Measurements from ENCODE around the gene SMAD3. TPM values are rescaled to one million over a fixed set of nuclear protein-coding genes. Genes with fewer than 3 reads are reported as not detected.
A peak's percentile ranks its signal among the peaks of the same experiment; 100 is the strongest.

Gene SMAD3
- total RNA-seq, 2 donors from 2014 or later: 30.6 to 45.4 TPM

- H3K27ac ChIP-seq: no peak overlapping the region
- H3K4me3 ChIP-seq: no peak overlapping the region
- intact Hi-C loops (cut with DNase I): no loop called here
- no peak for DNase-seq (ENCODE audit: low spot score)
- H3K27me3 ChIP-seq (replicated peaks; ENCODE audit: insufficient read depth): no peaks in the 10 kb centered on the region
- no peaks in the 10 kb centered on the region for H3K36me3 ChIP-seq
- TF ChIP-seq POLR2A (IDR thresholded peaks at IDR 0.05) (no peak), POLR2AphosphoS5 (IDR thresholded peaks at IDR 0.05) (no peak)
- TF ChIP-seq, protein P1, sequence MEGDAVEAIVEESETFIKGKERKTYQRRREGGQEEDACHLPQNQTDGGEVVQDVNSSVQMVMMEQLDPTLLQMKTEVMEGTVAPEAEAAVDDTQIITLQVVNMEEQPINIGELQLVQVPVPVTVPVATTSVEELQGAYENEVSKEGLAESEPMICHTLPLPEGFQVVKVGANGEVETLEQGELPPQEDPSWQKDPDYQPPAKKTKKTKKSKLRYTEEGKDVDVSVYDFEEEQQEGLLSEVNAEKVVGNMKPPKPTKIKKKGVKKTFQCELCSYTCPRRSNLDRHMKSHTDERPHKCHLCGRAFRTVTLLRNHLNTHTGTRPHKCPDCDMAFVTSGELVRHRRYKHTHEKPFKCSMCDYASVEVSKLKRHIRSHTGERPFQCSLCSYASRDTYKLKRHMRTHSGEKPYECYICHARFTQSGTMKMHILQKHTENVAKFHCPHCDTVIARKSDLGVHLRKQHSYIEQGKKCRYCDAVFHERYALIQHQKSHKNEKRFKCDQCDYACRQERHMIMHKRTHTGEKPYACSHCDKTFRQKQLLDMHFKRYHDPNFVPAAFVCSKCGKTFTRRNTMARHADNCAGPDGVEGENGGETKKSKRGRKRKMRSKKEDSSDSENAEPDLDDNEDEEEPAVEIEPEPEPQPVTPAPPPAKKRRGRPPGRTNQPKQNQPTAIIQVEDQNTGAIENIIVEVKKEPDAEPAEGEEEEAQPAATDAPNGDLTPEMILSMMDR (IDR thresholded peaks at IDR 0.05): no peak
- 86% methylated on average over 13 of the region's 13 CpGs for WGBS
- no peaks in the 10 kb centered on the region for H3K9me3 ChIP-seq
- H3K4me1 ChIP-seq (replicated peaks): peaks cover 7% of the 10 kb centered on the region
These were observed 10.9 kb downstream of the SMAD3 start for GRCh38 chr15:67076147-67076843.

DNA sequence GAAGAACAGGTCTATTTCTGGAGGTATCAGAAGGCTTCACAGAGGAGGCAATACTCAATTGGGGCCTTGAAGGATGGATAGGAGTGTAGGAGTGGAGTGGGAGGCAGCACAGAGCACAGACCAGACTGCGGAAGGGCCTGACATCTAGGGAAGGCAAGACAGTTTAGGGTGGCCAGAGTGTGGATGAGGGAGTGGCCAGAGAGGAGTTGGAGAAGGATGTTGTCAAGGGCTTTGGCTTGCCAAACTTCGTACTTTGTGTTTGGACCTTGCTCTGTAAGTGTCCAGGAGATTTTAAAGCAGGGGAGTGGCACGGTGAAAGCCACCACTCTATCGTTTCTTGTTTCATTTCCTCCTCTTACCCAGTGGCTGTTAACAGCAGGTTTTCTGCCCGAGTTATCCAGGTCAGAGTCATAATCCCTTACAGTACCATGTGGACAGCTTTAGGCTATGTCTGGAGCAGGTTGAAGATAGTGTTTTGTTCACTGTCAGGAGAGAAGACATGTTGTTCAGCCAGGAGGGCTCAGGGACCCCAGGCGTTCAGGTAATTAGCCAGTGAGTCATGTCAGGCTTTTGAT, 12.3 kb downstream of the SMAD3 start:
- Histone ChIP-seq H3K36me3 (no peaks in the 10 kb centered on the region), H3K27ac (no peak overlapping the region), H3K27me3 (replicated peaks; ENCODE audit: insufficient read depth) (no peaks in the 10 kb centered on the region), H3K4me1 (replicated peaks) (peaks cover 14% of the 10 kb centered on the region), H3K9me3 (no peaks in the 10 kb centered on the region), H3K4me3 (no peak overlapping the region)
- 63% methylated on average over 6 of the region's 6 CpGs for WGBS
- no peak for TF ChIP-seq POLR2AphosphoS5 (IDR thresholded peaks at IDR 0.05)
- TF ChIP-seq, protein P1 (IDR thresholded peaks at IDR 0.05): no peak
- intact Hi-C loops (cut with DNase I): no loop called here
- DNase-seq (ENCODE audit: low spot score): no peak

DNA sequence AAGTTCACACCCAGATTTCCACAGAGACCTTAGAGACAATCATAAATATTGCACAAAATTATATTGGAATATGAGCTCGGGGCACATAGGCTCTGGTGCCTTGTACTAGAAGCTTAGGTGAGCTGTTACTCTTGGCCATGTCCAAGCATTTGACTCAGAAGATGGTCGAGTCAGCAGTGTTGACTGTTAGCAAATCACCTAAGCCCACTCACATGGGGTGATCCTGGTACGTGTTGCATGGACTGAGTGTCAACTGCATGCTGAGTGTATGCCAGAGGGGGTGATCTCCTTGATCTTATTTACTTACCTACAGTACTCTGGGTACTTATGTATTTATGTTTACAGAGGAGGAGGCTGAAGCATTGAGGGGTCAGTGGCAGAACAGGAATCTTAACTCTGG, 14.0 kb downstream of the SMAD3 start:
- DNase-seq (ENCODE audit: low spot score): no peak
- Histone ChIP-seq H3K4me3 (no peak overlapping the region), H3K27me3 (replicated peaks; ENCODE audit: insufficient read depth) (no peaks in the 10 kb centered on the region), H3K9me3 (no peaks in the 10 kb centered on the region), H3K36me3 (no peaks in the 10 kb centered on the region), H3K4me1 (replicated peaks) (peaks cover 13% of the 10 kb centered on the region), H3K27ac (no peak overlapping the region)
- WGBS: 85% methylated on average over 3 of the region's 3 CpGs
- intact Hi-C loops (cut with DNase I): no loop called here
- TF ChIP-seq POLR2A (IDR thresholded peaks at IDR 0.05) (no peak), POLR2AphosphoS5 (IDR thresholded peaks at IDR 0.05) (no peak)
- TF ChIP-seq, protein P1 (IDR thresholded peaks at IDR 0.05): no peak

DNA sequence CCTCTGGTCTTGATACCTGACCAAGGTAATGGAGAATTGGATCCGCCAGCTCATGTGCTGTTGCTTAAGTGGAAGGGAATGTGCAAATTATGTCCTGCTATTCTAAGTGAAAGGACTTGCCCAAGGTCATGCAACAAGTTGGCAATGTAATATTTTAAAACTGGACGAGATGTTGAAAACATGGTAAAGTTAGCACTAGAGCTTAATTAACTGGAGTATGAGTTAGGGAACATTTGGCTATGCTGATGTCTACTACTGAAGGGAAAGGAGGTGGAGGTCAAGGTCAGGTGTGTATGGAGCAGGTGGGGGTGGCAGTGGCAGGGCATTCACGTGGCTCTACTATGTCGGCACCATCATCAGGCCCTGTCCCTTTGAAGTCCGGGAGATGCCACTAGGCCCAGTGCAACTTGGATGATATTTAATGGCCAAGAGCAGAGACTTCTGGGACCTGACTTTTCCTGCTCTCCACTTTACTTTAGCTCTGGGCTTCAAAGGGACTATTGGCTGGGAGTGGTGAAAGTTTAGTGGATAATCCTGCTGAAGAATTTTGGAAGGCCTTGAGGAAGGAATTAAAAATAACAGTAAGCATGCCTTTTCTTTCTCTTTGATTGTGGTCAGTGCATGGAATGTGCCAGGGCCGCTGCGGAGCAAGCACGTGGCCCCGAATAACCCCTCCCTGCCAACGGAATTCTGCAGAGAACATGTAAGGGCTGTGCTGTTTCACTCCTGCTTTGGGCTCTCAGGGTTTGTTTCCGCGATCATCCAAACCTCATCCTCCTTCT, 14.9 kb downstream of the SMAD3 start:
- Histone ChIP-seq H3K4me1 (replicated peaks) (peaks cover 7% of the 10 kb centered on the region), H3K27ac (peak overlapping the region in 1 of 2 donors; percentile 20), H3K4me3 (no peak overlapping the region), H3K36me3 (no peaks in the 10 kb centered on the region), H3K27me3 (replicated peaks; ENCODE audit: insufficient read depth) (no peaks in the 10 kb centered on the region), H3K9me3 (no peaks in the 10 kb centered on the region)
- intact Hi-C loops (cut with DNase I): no loop called here
- peak; percentile 13 for TF ChIP-seq POLR2AphosphoS5 (IDR thresholded peaks at IDR 0.05)
- no peak for TF ChIP-seq POLR2A (IDR thresholded peaks at IDR 0.05)
- no peak for DNase-seq (ENCODE audit: low spot score)
- whole genome bisulfite sequencing: 45% methylated on average over 12 of the region's 12 CpGs

DNA sequence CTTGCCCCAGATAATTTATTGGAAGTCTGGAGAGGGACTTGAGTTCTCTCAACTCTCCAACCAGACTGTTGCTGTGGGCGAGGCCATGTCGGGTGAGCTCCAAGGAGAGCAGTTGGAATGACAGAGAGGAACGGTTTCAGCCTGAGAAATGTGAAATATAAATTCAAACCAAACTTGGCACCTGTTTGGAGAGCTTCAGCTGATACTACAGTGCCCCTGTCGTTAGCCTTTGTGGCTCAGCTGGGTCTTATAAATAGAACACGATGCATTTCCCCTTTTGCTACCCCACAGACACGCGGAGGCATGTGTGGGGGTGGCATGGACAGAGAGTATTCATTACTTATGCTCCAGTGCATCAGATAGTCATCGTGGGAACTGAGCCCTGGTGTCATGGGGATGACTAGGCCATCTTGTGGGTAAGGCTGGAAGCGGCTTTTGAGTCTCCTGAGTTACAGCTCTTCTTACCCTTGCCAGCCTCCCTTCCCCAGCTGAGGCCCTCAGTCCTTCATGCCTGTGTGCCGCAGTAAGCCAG, 15.6 kb downstream of the SMAD3 start:
- DNase-seq (ENCODE audit: low spot score): no peak
- no peak for TF ChIP-seq POLR2A (IDR thresholded peaks at IDR 0.05)
- TF ChIP-seq, protein P1 (IDR thresholded peaks at IDR 0.05): no peak
- TF ChIP-seq POLR2AphosphoS5 (IDR thresholded peaks at IDR 0.05): no peak
- Histone ChIP-seq H3K27me3 (replicated peaks; ENCODE audit: insufficient read depth) (no peaks in the 10 kb centered on the region), H3K27ac (peak overlapping the region in 1 of 2 donors; percentile 20), H3K9me3 (no peaks in the 10 kb centered on the region), H3K4me1 (replicated peaks) (peaks cover 7% of the 10 kb centered on the region), H3K36me3 (no peaks in the 10 kb centered on the region), H3K4me3 (no peak overlapping the region)
- WGBS: 37% methylated on average over 10 of the region's 10 CpGs
- intact Hi-C loops (cut with DNase I): no loop called here

Data from prostate gland (tissue), 2 donors.